GM19463 (cell line): Measurements from ENCODE around the gene NR6A1.

ENCODE experiments used
- ATAC-seq: cut with Tn5 transposase; IDR thresholded peaks from one replicate; pipeline ENCODE4 v1.9.1; 2021; ENCODE audit warnings: mild to moderate bottlenecking, moderate library complexity; ENCODE audit not compliant: unreplicated experiment

NR6A1 gene

GRCh38 chr9:124477648-124478285 lies 293.3 kb downstream of the NR6A1 start:
- no peak for ATAC-seq

GRCh38 chr9:124477211-124477647 lies 293.9 kb downstream of the NR6A1 start:
- ATAC-seq, result no peak

GRCh38 chr9:124475868-124476690 lies 295.0 kb downstream of the NR6A1 start:
- ATAC-seq, result no peak

GRCh38 chr9:124475158-124475867 lies 295.8 kb downstream of the NR6A1 start:
- ATAC-seq, result no peak

GRCh38 chr9:124474151-124474550 lies 297.0 kb downstream of the NR6A1 start:
- ATAC-seq, result no peak

- ATAC-seq, result no peak
Measured at GRCh38 chr9:124473310-124473709, 297.8 kb downstream of the NR6A1 start.

GRCh38 chr9:124472770-124473169 lies 298.3 kb downstream of the NR6A1 start:
- no peak for ATAC-seq

- ATAC-seq, result no peak
Measured at GRCh38 chr9:124471761-124472160, 299.4 kb downstream of the NR6A1 start.

- ATAC-seq, result no peak
Measured at GRCh38 chr9:124470726-124471125, 300.4 kb downstream of the NR6A1 start.

GRCh38 chr9:124470306-124470705 lies 300.8 kb downstream of the NR6A1 start:
- ATAC-seq, result no peak

- no peak for ATAC-seq
Measured at GRCh38 chr9:124469011-124469832, 301.9 kb downstream of the NR6A1 start.

GRCh38 chr9:124468061-124468740 lies 302.9 kb downstream of the NR6A1 start:
- ATAC-seq, result no peak

- no peak for ATAC-seq
Measured at GRCh38 chr9:124467410-124468060, 303.6 kb downstream of the NR6A1 start.
